GM18909 (cell line): ENCODE data around the gene OLFML2A.
"Not testable (repeated sequence)": the region's sequence is repeated elsewhere in the genome, so short reads cannot be mapped to it uniquely, and the experiment has no call there.

Experiments used
- ATAC-seq: cut with Tn5 transposase; IDR thresholded peaks from one replicate; pipeline ENCODE4 v1.9.1; 2021; ENCODE audit warnings: mild to moderate bottlenecking; ENCODE audit not compliant: unreplicated experiment, poor library complexity

OLFML2A gene

GRCh38 chr9:124760719-124761118 lies 16.2 kb upstream of the OLFML2A start:
- no peak for ATAC-seq

- no peak for ATAC-seq
Measured at GRCh38 chr9:124761196-124761595, 15.7 kb upstream of the OLFML2A start.

GRCh38 chr9:124761710-124762109 lies 15.2 kb upstream of the OLFML2A start:
- no peak for ATAC-seq

GRCh38 chr9:124762633-124763032 lies 14.3 kb upstream of the OLFML2A start:
- ATAC-seq: no peak

DNA sequence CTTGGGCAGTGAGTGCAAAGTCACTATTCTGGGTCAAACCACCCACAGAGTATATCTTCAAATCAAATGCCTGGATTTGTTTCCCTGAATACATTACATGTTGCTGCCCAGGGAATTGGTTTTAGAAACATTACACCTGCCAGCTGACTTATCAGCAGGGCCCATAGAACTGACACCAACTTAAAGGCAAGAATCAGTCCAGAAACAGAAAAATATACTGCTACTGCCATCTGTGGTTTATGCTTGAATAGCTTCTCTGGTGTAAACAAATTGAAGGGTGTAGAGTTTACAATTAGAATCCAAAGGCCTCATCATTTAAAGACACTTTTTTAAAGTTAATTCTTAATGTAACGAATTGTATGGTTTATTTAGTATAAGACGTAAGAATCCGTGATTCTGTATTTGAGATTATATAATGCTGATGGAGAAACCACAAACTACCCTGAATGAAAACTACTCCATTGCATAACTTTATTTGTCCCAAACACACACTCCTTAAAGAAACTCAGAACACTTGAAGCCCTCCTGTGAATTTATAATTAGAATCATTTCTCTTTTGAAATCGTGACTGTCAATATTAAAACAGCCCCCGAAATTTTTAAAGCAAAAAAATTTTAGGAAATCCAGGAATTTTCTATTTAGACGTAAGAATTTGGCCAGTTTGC lies 12.0 kb upstream of the OLFML2A start:
- ATAC-seq: no peak

DNA sequence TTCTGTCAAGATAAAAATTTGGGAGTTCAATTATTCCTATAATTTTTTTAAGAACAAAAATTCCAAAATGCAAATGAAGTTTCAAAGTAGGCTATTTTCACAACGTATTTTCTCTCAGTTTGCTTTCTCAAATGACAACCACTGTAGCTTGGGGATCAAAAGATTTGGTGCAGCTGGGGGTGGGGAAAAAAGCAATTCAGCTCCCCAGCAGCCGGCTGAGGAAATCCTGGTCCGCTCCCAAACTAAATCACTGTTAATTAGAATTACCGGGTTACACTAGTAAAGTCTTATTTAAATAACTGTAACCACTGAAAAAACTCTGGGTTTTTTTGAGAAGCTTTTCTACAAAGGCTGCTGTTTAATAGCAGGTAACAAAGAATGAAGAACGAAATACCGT lies 11.5 kb upstream of the OLFML2A start:
- no peak for ATAC-seq

- no peak for ATAC-seq
Measured at GRCh38 chr9:124766326-124766725, 10.6 kb upstream of the OLFML2A start.

- ATAC-seq: no peak
Measured at GRCh38 chr9:124766815-124767554, 9.9 kb upstream of the OLFML2A start.

DNA sequence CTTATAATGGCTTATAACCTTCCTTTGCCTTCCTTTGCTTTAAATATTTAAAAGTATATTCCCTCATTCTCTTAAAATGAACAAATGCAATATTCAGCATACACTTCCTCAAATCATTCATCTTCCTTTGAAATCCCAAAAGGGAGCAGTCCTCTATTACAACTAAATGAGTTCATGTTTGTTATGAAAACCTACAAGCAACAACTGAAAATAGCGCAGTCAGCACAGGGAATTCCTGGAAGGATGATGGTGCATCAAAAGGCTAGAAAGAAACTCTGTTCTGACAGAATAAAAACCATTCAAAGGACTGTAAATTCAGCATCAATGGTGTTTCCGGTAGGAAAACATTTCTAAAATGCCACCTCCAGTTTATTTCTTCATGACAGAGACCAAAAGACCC lies 9.1 kb upstream of the OLFML2A start:
- no peak for ATAC-seq

GRCh38 chr9:124768334-124768733 lies 8.6 kb upstream of the OLFML2A start:
- no peak for ATAC-seq

- ATAC-seq: no peak
Measured at GRCh38 chr9:124768750-124769548, 8.0 kb upstream of the OLFML2A start.

GRCh38 chr9:124769549-124770358 lies 7.2 kb upstream of the OLFML2A start:
- no peak for ATAC-seq

- ATAC-seq: no peak
Measured at GRCh38 chr9:124770359-124771020, 6.4 kb upstream of the OLFML2A start.

- ATAC-seq: peak; percentile 86
Measured at GRCh38 chr9:124771021-124771866, 5.7 kb upstream of the OLFML2A start, which contains the start of gene NR6A1. Gene NR6A1, minus strand, starts transcription at chr9:124771311.

DNA sequence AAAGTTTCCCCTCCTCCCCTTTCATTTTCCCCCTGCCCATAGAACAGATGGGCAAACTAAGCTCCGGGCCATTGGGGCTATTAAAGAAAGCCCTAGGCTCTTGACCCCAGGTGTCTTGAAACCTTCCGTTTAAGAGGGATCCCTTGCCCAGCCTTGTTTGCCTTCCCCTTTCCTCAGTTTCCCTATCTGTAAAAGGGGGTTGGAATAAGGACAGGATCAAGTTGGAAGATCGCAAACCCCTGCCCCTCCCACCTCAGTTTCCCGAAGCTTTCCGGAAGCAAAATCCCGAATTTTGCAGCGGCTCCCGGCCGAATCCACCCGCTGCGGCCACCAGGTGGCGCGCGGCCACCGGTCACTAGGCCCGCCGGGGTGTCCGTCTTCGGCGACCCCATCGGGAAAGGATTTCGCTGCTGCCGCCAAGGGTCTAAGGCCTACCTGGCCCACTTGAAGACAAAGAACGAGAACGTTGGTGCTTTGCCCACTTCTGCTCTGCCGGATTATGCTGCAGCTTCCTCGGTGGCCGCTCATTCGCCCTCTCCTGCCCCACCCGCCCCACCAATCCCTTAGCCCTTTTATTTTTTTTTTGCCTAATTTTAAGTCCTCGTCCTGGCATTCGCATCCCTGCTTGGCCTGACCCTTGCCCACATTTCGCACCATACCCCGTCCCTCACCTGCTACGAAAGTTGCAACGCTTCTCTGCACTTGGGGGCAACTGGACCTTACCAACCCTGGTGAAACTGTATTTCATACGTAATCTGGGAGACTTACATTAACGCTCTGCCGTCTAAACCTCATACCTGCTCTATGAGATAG lies 4.9 kb upstream of the OLFML2A start:
- no peak for ATAC-seq

DNA sequence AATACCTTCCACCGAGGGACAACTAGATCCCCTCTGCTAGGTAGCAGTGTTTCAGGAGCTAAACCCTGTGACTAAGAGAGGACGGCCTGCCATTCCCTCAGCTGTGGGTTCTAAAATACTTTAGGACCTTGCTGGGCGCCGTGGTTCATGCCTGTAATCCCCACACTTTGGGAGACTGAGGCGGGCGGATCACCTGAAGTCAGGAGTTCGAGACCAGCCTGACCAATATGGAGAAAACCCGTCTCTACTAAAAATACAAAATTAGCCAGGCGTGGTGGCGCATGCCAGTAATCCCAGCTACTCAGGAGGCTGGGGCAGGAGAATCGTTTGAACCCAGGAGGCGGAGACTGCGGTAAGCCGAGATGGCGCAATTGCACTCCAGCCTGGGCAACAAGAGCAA lies 4.1 kb upstream of the OLFML2A start:
- not testable (repeated sequence) for ATAC-seq

DNA sequence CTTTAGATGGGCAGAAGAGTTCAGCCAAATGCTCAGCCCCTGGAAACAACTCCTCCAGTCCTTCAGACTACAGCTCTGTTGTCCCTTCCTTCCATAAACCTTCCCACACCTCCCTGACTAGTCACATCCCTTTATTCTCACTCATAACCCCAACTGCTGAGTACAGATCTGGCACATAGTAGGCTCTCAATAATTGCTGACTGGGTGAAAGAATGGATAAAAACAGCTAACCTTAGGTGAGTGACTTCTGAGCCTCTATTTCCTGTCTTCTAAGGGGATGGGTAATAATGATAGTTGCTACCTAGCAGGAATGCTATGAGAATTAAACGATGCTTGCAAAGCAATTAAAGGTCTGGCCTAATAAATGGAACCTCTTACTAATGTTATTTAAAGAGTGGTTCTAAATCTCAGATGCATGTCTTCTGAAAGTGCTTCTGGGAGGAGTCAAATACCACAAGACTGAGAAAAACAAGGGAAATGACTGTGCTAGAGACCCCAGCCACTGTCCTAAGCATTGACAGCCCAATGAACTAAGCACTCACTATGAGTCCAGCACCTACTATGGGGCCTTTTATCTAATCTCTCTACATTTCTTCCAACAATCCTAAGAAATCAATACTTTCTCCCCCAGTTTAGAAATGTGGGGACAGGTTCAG lies 3.3 kb upstream of the OLFML2A start:
- no peak for ATAC-seq
